ENCODE data around the gene SP3. TPM values are rescaled to one million over a fixed set of nuclear protein-coding genes. Genes with fewer than 3 reads are reported as not detected.

The SP3 gene
- total and polyA plus RNA-seq, 2 experiments from 2014 or later: 24.1 to 110 TPM

DNA sequence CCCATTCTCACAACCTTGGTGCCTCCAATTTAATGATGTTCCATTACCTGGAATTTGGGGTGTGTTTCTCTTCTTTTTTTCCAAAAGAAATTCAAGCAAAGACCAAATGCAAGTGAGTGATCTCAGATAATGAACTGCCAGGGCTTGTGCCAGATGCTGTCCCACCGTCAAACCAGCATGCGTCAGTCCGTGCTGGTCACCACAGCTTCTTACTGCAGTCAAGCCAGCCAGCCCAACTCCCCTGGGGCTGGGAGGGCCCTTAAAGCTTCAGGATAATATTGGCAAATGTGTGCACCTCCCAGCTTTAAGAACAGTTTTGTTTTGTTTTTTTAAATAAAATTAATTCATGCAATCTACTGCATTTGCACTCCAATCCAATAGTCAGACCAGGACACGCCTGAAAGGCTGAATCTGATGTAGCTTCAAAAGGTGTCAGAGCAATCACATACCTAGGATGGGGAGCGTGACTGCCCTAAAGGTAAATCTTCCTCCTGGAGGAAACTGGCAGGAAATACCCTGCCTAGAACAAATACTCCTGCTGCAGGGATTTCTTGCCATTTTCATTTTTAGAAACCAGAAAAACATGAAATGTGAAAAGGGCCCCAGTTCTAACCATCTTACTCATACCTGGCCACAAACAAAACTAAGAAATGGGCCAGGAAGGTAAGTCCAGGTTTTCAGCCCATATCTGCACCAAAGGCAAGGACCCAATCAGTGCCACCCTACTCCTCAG, 26.8 kb upstream of the SP3 start:
- DNase-seq (ENCODE audit: low spot score): no peak
- H3K27ac Mint-ChIP-seq: no peak overlapping the region
- Histone ChIP-seq H3K4me3 (no peak overlapping the region), H4K20me1 (replicated peaks; ENCODE audit: insufficient read depth) (no peaks in the 10 kb centered on the region), H3K27ac (ENCODE audit: low read depth) (no peak overlapping the region), H3K79me2 (replicated peaks; ENCODE audit: insufficient read depth) (no peaks in the 10 kb centered on the region), H3K27me3 (ENCODE audit: insufficient read depth) (no peaks in the 10 kb centered on the region), H3K36me3 (ENCODE audit: insufficient read depth) (no peaks in the 10 kb centered on the region), H3K9me2 (ENCODE audit: insufficient read depth) (no peaks in the 10 kb centered on the region), H2AFZ (0 out of 2 replicates have a peak overlapping the region, but pooled peaks have one; percentile 32), H3K4me2 (no peak overlapping the region), H3K4me1 (ENCODE audit: insufficient read depth) (no peaks in the 10 kb centered on the region), H3F3A (replicated peaks; ENCODE audit: low read depth) (no peaks in the 10 kb centered on the region)
- TF ChIP-seq CREB1 (CRISPR knock-in tag; IDR thresholded peaks at IDR 0.05; ENCODE audit: low read depth) (no peak), NANOG (IDR thresholded peaks at IDR 0.05; ENCODE audit: borderline replicate concordance) (no peak), EZH2 (IDR thresholded peaks at IDR 0.05; ENCODE audit: low read depth, unreplicated experiment) (no peak), ZNF331 (CRISPR knock-in tag; IDR thresholded peaks at IDR 0.05; ENCODE audit: low read depth) (no peak)
- TF ChIP-seq, protein P1, sequence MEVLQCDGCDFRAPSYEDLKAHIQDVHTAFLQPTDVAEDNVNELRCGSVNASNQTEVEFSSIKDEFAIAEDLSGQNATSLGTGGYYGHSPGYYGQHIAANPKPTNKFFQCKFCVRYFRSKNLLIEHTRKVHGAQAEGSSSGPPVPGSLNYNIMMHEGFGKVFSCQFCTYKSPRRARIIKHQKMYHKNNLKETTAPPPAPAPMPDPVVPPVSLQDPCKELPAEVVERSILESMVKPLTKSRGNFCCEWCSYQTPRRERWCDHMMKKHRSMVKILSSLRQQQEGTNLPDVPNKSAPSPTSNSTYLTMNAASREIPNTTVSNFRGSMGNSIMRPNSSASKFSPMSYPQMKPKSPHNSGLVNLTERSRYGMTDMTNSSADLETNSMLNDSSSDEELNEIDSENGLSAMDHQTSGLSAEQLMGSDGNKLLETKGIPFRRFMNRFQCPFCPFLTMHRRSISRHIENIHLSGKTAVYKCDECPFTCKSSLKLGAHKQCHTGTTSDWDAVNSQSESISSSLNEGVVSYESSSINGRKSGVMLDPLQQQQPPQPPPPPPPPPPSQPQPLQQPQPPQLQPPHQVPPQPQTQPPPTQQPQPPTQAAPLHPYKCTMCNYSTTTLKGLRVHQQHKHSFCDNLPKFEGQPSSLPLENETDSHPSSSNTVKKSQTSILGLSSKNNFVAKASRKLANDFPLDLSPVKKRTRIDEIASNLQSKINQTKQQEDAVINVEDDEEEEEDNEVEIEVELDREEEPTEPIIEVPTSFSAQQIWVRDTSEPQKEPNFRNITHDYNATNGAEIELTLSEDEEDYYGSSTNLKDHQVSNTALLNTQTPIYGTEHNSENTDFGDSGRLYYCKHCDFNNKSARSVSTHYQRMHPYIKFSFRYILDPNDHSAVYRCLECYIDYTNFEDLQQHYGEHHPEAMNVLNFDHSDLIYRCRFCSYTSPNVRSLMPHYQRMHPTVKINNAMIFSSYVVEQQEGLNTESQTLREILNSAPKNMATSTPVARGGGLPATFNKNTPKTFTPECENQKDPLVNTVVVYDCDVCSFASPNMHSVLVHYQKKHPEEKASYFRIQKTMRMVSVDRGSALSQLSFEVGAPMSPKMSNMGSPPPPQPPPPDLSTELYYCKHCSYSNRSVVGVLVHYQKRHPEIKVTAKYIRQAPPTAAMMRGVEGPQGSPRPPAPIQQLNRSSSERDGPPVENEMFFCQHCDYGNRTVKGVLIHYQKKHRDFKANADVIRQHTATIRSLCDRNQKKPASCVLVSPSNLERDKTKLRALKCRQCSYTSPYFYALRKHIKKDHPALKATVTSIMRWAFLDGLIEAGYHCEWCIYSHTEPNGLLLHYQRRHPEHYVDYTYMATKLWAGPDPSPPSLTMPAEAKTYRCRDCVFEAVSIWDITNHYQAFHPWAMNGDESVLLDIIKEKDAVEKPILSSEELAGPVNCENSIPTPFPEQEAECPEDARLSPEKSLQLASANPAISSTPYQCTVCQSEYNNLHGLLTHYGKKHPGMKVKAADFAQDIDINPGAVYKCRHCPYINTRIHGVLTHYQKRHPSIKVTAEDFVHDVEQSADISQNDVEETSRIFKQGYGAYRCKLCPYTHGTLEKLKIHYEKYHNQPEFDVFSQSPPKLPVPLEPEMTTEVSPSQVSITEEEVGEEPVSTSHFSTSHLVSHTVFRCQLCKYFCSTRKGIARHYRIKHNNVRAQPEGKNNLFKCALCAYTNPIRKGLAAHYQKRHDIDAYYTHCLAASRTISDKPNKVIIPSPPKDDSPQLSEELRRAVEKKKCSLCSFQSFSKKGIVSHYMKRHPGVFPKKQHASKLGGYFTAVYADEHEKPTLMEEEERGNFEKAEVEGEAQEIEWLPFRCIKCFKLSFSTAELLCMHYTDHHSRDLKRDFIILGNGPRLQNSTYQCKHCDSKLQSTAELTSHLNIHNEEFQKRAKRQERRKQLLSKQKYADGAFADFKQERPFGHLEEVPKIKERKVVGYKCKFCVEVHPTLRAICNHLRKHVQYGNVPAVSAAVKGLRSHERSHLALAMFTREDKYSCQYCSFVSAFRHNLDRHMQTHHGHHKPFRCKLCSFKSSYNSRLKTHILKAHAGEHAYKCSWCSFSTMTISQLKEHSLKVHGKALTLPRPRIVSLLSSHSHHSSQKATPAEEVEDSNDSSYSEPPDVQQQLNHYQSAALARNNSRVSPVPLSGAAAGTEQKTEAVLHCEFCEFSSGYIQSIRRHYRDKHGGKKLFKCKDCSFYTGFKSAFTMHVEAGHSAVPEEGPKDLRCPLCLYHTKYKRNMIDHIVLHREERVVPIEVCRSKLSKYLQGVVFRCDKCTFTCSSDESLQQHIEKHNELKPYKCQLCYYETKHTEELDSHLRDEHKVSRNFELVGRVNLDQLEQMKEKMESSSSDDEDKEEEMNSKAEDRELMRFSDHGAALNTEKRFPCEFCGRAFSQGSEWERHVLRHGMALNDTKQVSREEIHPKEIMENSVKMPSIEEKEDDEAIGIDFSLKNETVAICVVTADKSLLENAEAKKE (CRISPR knock-in tag; IDR thresholded peaks at IDR 0.05): no peak
- TF ChIP-seq, protein P2, sequence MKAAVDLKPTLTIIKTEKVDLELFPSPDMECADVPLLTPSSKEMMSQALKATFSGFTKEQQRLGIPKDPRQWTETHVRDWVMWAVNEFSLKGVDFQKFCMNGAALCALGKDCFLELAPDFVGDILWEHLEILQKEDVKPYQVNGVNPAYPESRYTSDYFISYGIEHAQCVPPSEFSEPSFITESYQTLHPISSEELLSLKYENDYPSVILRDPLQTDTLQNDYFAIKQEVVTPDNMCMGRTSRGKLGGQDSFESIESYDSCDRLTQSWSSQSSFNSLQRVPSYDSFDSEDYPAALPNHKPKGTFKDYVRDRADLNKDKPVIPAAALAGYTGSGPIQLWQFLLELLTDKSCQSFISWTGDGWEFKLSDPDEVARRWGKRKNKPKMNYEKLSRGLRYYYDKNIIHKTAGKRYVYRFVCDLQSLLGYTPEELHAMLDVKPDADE (IDR thresholded peaks at IDR 0.05): no peak
- H3K4me1 Mint-ChIP-seq: peaks cover 10% of the 10 kb centered on the region; the same call in 2 of the 3 replicates
- peaks cover 2% of the 10 kb centered on the region for H3K27me3 Mint-ChIP-seq (ENCODE audit: insufficient read depth, low read depth, poor library complexity)
- no peak overlapping the region for H3K4me3 Mint-ChIP-seq
- no peaks in the 10 kb centered on the region for H3K9me3 Mint-ChIP-seq
- no peak for ATAC-seq
- no peaks in the 10 kb centered on the region for H3K36me3 Mint-ChIP-seq (ENCODE audit: low read depth)

Measured in GM23338 (cell line).